ENCODE results near the gene BTBD8. TPM values are rescaled to one million over a fixed set of nuclear protein-coding genes. Genes with fewer than 3 reads are reported as not detected.

BTBD8 gene
- polyA plus RNA-seq, 1 experiment, result 0.43 TPM

GRCh38 chr1:92105546-92106081 lies 25.5 kb downstream of the BTBD8 start:
- TF ChIP-seq CTCF (IDR thresholded peaks at IDR 0.05; ENCODE audit: insufficient read depth, low read depth, low read length), result no peak
- ChIA-PET CTCF (interaction anchor here (0.9 kb wide), 1 partner anchor 186 kb away, joined by 3 read pairs; no protein-coding TSS in a partner anchor), POLR2A (no interaction called here)
- DNase-seq (ENCODE audit: low read depth), result no peak
- Histone ChIP-seq H3K4me3 (ENCODE audit: low read depth, low read length) (no peak overlapping the region), H3K27me3 (ENCODE audit: control insufficient read depth, insufficient read depth, low read length) (no peaks in the 10 kb centered on the region), H3K36me3 (ENCODE audit: control insufficient read depth, insufficient read depth, low read length) (no peaks in the 10 kb centered on the region)

- CTCF ChIA-PET, result no interaction called here
- POLR2A ChIA-PET, result no interaction called here
- no peak for TF ChIP-seq CTCF (IDR thresholded peaks at IDR 0.05; ENCODE audit: insufficient read depth, low read depth, low read length)
- no peak for DNase-seq (ENCODE audit: low read depth)
- Histone ChIP-seq H3K36me3 (ENCODE audit: control insufficient read depth, insufficient read depth, low read length) (no peaks in the 10 kb centered on the region), H3K4me3 (ENCODE audit: low read depth, low read length) (no peak overlapping the region), H3K27me3 (ENCODE audit: control insufficient read depth, insufficient read depth, low read length) (no peaks in the 10 kb centered on the region)
These were observed 28.5 kb downstream of the BTBD8 start for GRCh38 chr1:92108631-92109030.

GRCh38 chr1:92117526-92117925 lies 37.4 kb downstream of the BTBD8 start:
- DNase-seq (ENCODE audit: low read depth), result no peak
- TF ChIP-seq CTCF (IDR thresholded peaks at IDR 0.05; ENCODE audit: insufficient read depth, low read depth, low read length), result no peak
- Histone ChIP-seq H3K4me3 (ENCODE audit: low read depth, low read length) (no peak overlapping the region), H3K27me3 (ENCODE audit: control insufficient read depth, insufficient read depth, low read length) (no peaks in the 10 kb centered on the region), H3K36me3 (ENCODE audit: control insufficient read depth, insufficient read depth, low read length) (no peaks in the 10 kb centered on the region)
- ChIA-PET CTCF (no interaction called here), POLR2A (no interaction called here)

- Histone ChIP-seq H3K27me3 (ENCODE audit: control insufficient read depth, insufficient read depth, low read length) (no peaks in the 10 kb centered on the region), H3K4me3 (ENCODE audit: low read depth, low read length) (no peak overlapping the region), H3K36me3 (ENCODE audit: control insufficient read depth, insufficient read depth, low read length) (no peaks in the 10 kb centered on the region)
- no peak for TF ChIP-seq CTCF (IDR thresholded peaks at IDR 0.05; ENCODE audit: insufficient read depth, low read depth, low read length)
- ChIA-PET POLR2A (no interaction called here), CTCF (no interaction called here)
- no peak for DNase-seq (ENCODE audit: low read depth)
These were observed 38.7 kb downstream of the BTBD8 start for GRCh38 chr1:92118826-92119225.

DNA sequence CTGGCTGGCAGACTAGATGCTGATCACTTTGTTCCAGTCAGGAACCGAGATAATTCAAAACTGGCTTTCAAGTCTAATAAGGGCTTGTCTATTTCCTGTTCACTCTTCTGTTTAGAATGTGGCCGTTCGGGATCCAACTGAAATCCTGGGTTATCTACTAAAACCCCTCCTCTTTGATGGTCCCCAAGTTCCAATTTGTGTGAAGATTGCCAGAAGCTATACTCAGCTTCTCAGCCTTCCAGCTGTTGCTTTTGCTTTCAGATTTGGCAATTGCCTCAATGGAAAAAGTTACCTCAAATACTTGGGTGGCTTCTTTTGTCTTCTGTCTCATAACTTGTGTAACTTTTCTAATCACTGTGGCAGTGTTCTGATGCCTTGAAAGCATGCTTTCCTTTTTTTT lies 43.7 kb downstream of the BTBD8 start:
- no peaks in the 10 kb centered on the region for H3K27me3 ChIP-seq (ENCODE audit: control insufficient read depth, insufficient read depth, low read length)
- no peak for TF ChIP-seq CTCF (IDR thresholded peaks at IDR 0.05; ENCODE audit: insufficient read depth, low read depth, low read length)
- no peak for DNase-seq (ENCODE audit: low read depth)
- POLR2A ChIA-PET, result no interaction called here
- no peaks in the 10 kb centered on the region for H3K36me3 ChIP-seq (ENCODE audit: control insufficient read depth, insufficient read depth, low read length)
- no peak overlapping the region for H3K4me3 ChIP-seq (ENCODE audit: low read depth, low read length)
- CTCF ChIA-PET, result no interaction called here

Data from BJ (cell line).